SK-N-SH treated with all-trans-retinoic acid at 6 μM for 48 hours (cell line): ENCODE measurements around the gene TNS1.

Source experiments
- GLIS3 ChIP-seq: fragments of 250-450 bp; sonication (Bioruptor Pico); IDR thresholded peaks from 2 replicates; pipeline ENCODE4 v1.5.0; 2020; ENCODE audit warnings: mild to moderate bottlenecking, moderate library complexity
- ZFP30 ChIP-seq: fragments of 450-650 bp; formaldehyde crosslinking; IDR thresholded peaks from 2 replicates; pipeline ENCODE4 v1.5.0; 2022; ENCODE audit warnings: mild to moderate bottlenecking, moderate library complexity
- ZNF565 ChIP-seq: fragments of 450-650 bp; formaldehyde crosslinking; conservative IDR thresholded peaks from 2 replicates; pipeline ENCODE4 v1.5.0; 2020; ENCODE audit warnings: low read depth, mild to moderate bottlenecking, moderate library complexity
- TF ChIP-seq, protein P1 (sequence below): fragments of 250-450 bp; sonication (Bioruptor Pico); IDR thresholded peaks from 2 replicates; pipeline ENCODE4 v1.5.1; 2020; ENCODE audit warnings: low read depth, mild to moderate bottlenecking, moderate library complexity
- TF ChIP-seq, protein P2 (sequence below): fragments of 250-450 bp; sonication (Bioruptor Pico); IDR thresholded peaks from 2 replicates; pipeline ENCODE4 v1.5.1; 2021; ENCODE audit warnings: mild to moderate bottlenecking, moderate library complexity

DNA sequence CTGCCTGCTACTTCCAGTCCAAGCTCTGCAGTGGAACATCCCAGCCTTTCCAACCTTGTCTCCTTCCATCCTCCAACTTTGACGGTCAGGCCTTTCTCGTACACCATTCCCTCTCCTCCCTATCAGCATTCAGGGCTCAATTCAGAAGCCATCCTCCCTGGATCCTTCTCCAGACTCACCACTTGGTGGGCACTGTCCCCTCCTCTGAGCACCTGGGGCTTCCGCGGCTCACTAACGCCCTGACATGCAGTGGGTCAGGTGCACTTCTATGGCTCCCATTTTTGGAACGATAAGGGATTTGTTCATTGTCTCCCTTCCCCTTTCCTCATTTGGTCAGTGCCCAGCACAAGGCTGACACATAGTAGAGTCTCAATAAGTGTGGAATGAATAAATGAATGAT lies 56.7 kb downstream of the TNS1 start:
- TF ChIP-seq ZNF565 (no peak), GLIS3 (CRISPR knock-in tag) (no peak), ZFP30 (CRISPR knock-in tag) (no peak)
- TF ChIP-seq, protein P1, sequence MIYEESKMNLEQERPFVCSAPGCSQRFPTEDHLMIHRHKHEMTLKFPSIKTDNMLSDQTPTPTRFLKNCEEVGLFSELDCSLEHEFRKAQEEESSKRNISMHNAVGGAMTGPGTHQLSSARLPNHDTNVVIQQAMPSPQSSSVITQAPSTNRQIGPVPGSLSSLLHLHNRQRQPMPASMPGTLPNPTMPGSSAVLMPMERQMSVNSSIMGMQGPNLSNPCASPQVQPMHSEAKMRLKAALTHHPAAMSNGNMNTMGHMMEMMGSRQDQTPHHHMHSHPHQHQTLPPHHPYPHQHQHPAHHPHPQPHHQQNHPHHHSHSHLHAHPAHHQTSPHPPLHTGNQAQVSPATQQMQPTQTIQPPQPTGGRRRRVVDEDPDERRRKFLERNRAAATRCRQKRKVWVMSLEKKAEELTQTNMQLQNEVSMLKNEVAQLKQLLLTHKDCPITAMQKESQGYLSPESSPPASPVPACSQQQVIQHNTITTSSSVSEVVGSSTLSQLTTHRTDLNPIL (CRISPR knock-in tag), result no peak
- TF ChIP-seq, protein P2, sequence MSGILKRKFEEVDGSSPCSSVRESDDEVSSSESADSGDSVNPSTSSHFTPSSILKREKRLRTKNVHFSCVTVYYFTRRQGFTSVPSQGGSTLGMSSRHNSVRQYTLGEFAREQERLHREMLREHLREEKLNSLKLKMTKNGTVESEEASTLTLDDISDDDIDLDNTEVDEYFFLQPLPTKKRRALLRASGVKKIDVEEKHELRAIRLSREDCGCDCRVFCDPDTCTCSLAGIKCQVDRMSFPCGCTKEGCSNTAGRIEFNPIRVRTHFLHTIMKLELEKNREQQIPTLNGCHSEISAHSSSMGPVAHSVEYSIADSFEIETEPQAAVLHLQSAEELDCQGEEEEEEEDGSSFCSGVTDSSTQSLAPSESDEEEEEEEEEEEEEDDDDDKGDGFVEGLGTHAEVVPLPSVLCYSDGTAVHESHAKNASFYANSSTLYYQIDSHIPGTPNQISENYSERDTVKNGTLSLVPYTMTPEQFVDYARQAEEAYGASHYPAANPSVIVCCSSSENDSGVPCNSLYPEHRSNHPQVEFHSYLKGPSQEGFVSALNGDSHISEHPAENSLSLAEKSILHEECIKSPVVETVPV (CRISPR knock-in tag), result no peak
